A673 (cell line): ENCODE data around the gene GRIN3B. TPM values are rescaled to one million over a fixed set of nuclear protein-coding genes. Genes with fewer than 3 reads are reported as not detected.
A peak's percentile ranks its signal among the peaks of the same experiment; 100 is the strongest.

ENCODE experiments used
- BruUV-seq: library from RNA; stranded (reverse); fragments of 400-500 nt; replicated peaks from 2 replicates; lab custom pipeline; 2021; lab: Mats Ljungman, UMichigan
- CTCF ChIA-PET: fragments of 300-600 bp; sonication (Branson Sonifier 250); formaldehyde crosslinking; loops from one replicate; lab custom pipeline; 2022; ENCODE audit warnings: antibody characterized with exemption; lab: Charles Lee
- POLR2A ChIA-PET: fragments of 300-600 bp; sonication (Branson Sonifier 250); formaldehyde crosslinking; loops from one replicate; lab custom pipeline; 2022; ENCODE audit warnings: antibody characterized with exemption; ENCODE audit not compliant: low non-redundant PET; lab: Charles Lee
- DNase-seq: peaks from one replicate; pipeline ENCODE4 v3.0.0-alpha.2; 2015; ENCODE audit warnings: low spot score
- H3K27ac ChIP-seq: fragments of 200-600 bp; sonication (generic); 2 replicates; pipeline ENCODE4 v1.5.1; 2016; ENCODE audit warnings: mixed run types, low read depth, mild to moderate bottlenecking, mixed read lengths, antibody characterized with exemption, low read length; ENCODE audit not compliant: poor library complexity, severe bottlenecking
- H3K27me3 ChIP-seq: fragments of 200-600 bp; sonication (generic); replicated peaks from 2 replicates; pipeline ENCODE4 v1.6.1; 2017; ENCODE audit warnings: mixed run types, low read depth, mild to moderate bottlenecking, mixed read lengths, antibody characterized with exemption, low read length; ENCODE audit not compliant: insufficient read depth, poor library complexity
- H3K36me3 ChIP-seq: fragments of 200-600 bp; sonication (generic); 2 replicates; pipeline ENCODE4 v1.6.1; 2016; ENCODE audit warnings: mixed run types, mild to moderate bottlenecking, mixed read lengths, antibody characterized with exemption, low read length; ENCODE audit not compliant: insufficient read depth, poor library complexity, severe bottlenecking
- H3K4me1 ChIP-seq: fragments of 200-600 bp; sonication (generic); 2 replicates; pipeline ENCODE4 v1.6.1; 2017; ENCODE audit warnings: mixed run types, mild to moderate bottlenecking, mixed read lengths, antibody characterized with exemption, low read length; ENCODE audit not compliant: insufficient read depth, poor library complexity, severe bottlenecking
- H3K4me3 ChIP-seq: fragments of 200-600 bp; sonication (generic); 2 replicates; pipeline ENCODE4 v1.5.1; 2016; ENCODE audit warnings: low read depth, mixed run types, mild to moderate bottlenecking, mixed read lengths, low read length; ENCODE audit not compliant: poor library complexity, severe bottlenecking
- H3K9me3 ChIP-seq: fragments of 200-600 bp; sonication (generic); 2 replicates; pipeline ENCODE4 v1.6.1; 2016; ENCODE audit warnings: mixed run types, low read depth, mild to moderate bottlenecking, mixed read lengths, antibody characterized with exemption, low read length; ENCODE audit not compliant: poor library complexity, severe bottlenecking
- EZH2 ChIP-seq: fragments of 200-600 bp; sonication (generic); IDR thresholded peaks from 2 replicates; pipeline ENCODE4 v1.6.1; 2017; ENCODE audit warnings: borderline replicate concordance, low read depth, mild to moderate bottlenecking, mixed read lengths, antibody characterized with exemption, low read length; ENCODE audit not compliant: poor library complexity, severe bottlenecking
- intact Hi-C: fragments of 100-400 bp; cut with micrococcal nuclease; formaldehyde crosslinking; loops from one replicate; pipeline ENCODE4 v1.10.0; 2022; ENCODE audit not compliant: unreplicated experiment
- total RNA-seq: library from RNA; stranded (reverse); gene quantifications from 2 replicates; pipeline ENCODE4 v1.2.3, GENCODE V29; 2021
- TF ChIP-seq, protein P1 (sequence below): fragments of 300-800, 200-600 bp; sonication (generic); conservative IDR thresholded peaks from 2 replicates; pipeline ENCODE4 v1.5.1; 2017; ENCODE audit warnings: low read depth, mild to moderate bottlenecking, antibody characterized with exemption, low read length, moderate library complexity, mixed read lengths

GRIN3B gene
- total RNA-seq, 1 experiment from 2014 or later = not detected

DNA sequence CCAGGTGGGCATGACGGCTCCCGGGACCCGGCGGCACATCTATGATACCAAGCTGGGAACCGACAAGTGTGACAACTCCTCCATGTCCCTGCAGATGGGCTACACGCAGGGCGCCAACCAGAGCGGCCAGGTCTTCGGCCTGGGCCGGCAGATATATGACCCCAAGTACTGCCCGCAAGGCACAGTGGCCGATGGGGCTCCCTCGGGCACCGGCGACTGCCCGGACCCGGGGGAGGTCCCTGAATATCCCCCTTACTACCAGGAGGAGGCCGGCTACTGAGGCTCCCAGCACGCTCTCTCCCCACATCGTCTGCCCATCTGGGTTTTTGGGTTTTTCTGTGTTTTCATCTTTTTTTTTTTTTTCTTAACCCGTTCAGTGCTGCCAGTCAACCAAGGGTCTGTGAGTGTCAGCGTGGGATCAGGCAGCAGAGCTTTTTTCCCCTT is 37.4 kb downstream of the GRIN3B start:
- Histone ChIP-seq H3K4me1 (peaks cover 21% of the 10 kb centered on the region), H3K27me3 (no peaks in the 10 kb centered on the region), H3K36me3 (peaks cover 18% of the 10 kb centered on the region), H3K9me3 (no peaks in the 10 kb centered on the region), H3K27ac (peak overlapping the region; percentile 5), H3K4me3 (no peak overlapping the region)
- intact Hi-C loops = no loop called here
- no peak for TF ChIP-seq EZH2
- TF ChIP-seq, protein P1, sequence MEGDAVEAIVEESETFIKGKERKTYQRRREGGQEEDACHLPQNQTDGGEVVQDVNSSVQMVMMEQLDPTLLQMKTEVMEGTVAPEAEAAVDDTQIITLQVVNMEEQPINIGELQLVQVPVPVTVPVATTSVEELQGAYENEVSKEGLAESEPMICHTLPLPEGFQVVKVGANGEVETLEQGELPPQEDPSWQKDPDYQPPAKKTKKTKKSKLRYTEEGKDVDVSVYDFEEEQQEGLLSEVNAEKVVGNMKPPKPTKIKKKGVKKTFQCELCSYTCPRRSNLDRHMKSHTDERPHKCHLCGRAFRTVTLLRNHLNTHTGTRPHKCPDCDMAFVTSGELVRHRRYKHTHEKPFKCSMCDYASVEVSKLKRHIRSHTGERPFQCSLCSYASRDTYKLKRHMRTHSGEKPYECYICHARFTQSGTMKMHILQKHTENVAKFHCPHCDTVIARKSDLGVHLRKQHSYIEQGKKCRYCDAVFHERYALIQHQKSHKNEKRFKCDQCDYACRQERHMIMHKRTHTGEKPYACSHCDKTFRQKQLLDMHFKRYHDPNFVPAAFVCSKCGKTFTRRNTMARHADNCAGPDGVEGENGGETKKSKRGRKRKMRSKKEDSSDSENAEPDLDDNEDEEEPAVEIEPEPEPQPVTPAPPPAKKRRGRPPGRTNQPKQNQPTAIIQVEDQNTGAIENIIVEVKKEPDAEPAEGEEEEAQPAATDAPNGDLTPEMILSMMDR = no peak
- CTCF ChIA-PET = no interaction called here
- POLR2A ChIA-PET = no interaction called here
- no peak for DNase-seq
- no TSS peak for BruUV-seq

- Histone ChIP-seq H3K9me3 (no peaks in the 10 kb centered on the region), H3K27ac (peak overlapping the region; percentile 47), H3K4me1 (peaks cover 31% of the 10 kb centered on the region), H3K4me3 (peak overlapping the region; percentile 54), H3K36me3 (peaks cover 11% of the 10 kb centered on the region), H3K27me3 (no peaks in the 10 kb centered on the region)
- no peak for DNase-seq
- BruUV-seq = no TSS peak
- ChIA-PET CTCF (interaction anchor here (0.7 kb wide), 1 partner anchor 32 kb away, joined by 5 read pairs; no protein-coding TSS in a partner anchor), POLR2A (interaction anchor here (1.2 kb wide), 1 partner anchor 13 kb away, joined by 4 read pairs; the partner anchor contains the start of gene CNN2)
- TF ChIP-seq, protein P1 = no peak
- no peak for TF ChIP-seq EZH2
- intact Hi-C loops = no loop called here
These were observed 38.9 kb downstream of the GRIN3B start for GRCh38 chr19:1038978-1039645.

DNA sequence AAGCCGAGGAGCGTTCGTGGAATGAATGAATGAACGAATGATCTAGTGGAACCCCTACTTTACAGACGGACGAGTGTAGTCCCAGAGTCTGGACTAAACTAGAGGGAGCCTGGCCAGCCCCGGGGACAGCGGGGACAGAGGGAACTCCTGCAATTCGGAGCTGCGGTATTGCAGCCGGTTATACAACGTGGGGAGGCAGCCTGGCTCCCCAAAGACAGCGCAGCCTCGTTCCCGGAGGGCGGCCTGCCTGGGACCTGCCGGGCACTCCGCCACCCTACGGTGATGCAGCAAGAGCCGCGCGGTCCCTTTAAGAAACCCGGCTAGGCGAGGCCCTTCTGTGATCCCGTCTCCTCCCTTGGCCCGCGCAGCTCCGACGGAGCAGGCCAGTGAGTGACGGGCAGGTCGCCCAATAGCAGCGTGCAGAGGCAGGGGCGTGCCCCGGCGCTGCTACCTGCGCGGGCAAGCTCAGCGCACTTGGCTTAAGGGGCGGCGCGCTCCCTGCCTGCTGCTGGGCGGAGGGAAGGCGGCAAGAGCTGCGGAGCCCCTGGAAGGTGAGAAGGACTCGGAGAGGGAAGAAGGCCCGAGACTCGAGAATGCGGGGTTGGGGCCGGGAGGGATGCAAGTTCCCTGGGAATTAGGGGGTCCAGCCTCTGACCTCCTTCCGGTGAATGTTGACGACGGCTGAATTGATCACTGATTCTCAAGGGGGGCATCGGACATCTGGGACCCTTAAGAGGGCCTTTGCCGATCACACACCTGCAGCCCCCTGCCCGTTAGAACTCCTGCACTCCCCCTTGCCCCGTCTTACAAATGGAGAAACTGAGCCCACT is 39.6 kb downstream of the GRIN3B start, which contains the start of gene ABCA7:
ABCA7 (plus strand) TSS at position 462 of the 830 bp plus-strand sequence. CDS start 1,255 bp downstream, outside the sequence.
- Histone ChIP-seq H3K4me1 (peaks cover 31% of the 10 kb centered on the region), H3K27ac (peak within 1 kb of the TSS; percentile 47), H3K27me3 (no peaks in the 10 kb centered on the region), H3K4me3 (peak within 1 kb of the TSS; percentile 54), H3K9me3 (no peaks in the 10 kb centered on the region), H3K36me3 (peaks cover 11% of the 10 kb centered on the region)
- ChIA-PET POLR2A (interaction anchor here (0.5 to 1.2 kb wide), 2 partner anchors 10 to 14 kb away, joined by 4 to 8 read pairs; partner anchors contain the start of gene CNN2), CTCF (interaction anchor here (0.7 kb wide), 1 partner anchor 31 kb away, joined by 5 read pairs; no protein-coding TSS in a partner anchor)
- no TSS peak for BruUV-seq
- TF ChIP-seq, protein P1 = no peak
- no peak for TF ChIP-seq EZH2
- intact Hi-C loops = no loop called here
- peak; percentile 98 for DNase-seq
